Naive thymus-derived CD4-positive, alpha-beta T cell (primary cell): ENCODE measurements around the gene FBXO8. TPM values are rescaled to one million over a fixed set of nuclear protein-coding genes. Genes with fewer than 3 reads are reported as not detected.
A peak's percentile ranks its signal among the peaks of the same experiment; 100 is the strongest.
"Not testable (repeated sequence)": the region's sequence is repeated elsewhere in the genome, so short reads cannot be mapped to it uniquely, and the experiment has no call there.

Experiments
- ATAC-seq: fragments of 150-1000 bp; cut with Tn5 transposase; 2 replicates; pipeline ENCODE4 v1.10.0; 2021; ENCODE audit warnings: mild to moderate bottlenecking, moderate library complexity
- CTCF ChIA-PET: fragments of 350-600 bp; sonication (Branson Sonifier 250); formaldehyde crosslinking; loops from one replicate; lab custom pipeline; 2021; ENCODE audit warnings: antibody characterized with exemption; lab: Charles Lee
- POLR2A ChIA-PET: fragments of 350-600 bp; sonication (Branson Sonifier 250); formaldehyde crosslinking; loops from one replicate; lab custom pipeline; 2021; ENCODE audit warnings: antibody characterized with exemption, inconsistent platforms; lab: Charles Lee
- DNase-seq, 9 donors: peaks; one replicate each; pipeline versions ENCODE4 v3.0.0 to v3.0.0-alpha.2; 2020 to 2022; ENCODE audit warnings: mixed read lengths in 1 of 9
- H3K27ac ChIP-seq: one replicate; pipeline ENCODE4 v1.7.0; 2013; ENCODE audit warnings: mild to moderate bottlenecking, low read depth, low read length, moderate library complexity
- H3K27me3 ChIP-seq, 2 donors: one replicate each; pipeline ENCODE4 v1.7.0; 2013; ENCODE audit warnings: low read length in 2 of 2, mild to moderate bottlenecking in 2 of 2, moderate library complexity in 2 of 2; ENCODE audit not compliant: control insufficient read depth in 2 of 2, insufficient read depth in 2 of 2
- H3K36me3 ChIP-seq, 3 experiments: 1 replicate in 2 of 3; 2 replicates in 1 of 3; pipeline ENCODE4 v1.7.0; 2013; ENCODE audit warnings: low read length in 3 of 3, mild to moderate bottlenecking in 3 of 3, moderate library complexity in 1 of 3; ENCODE audit not compliant: insufficient read depth in 3 of 3, control insufficient read depth in 2 of 3
- H3K4me1 ChIP-seq, 2 donors: one replicate each; pipeline ENCODE4 v1.7.0; 2013; ENCODE audit warnings: low read length in 2 of 2, mild to moderate bottlenecking in 2 of 2, moderate library complexity in 1 of 2; ENCODE audit not compliant: control insufficient read depth in 2 of 2, insufficient read depth in 2 of 2
- H3K4me3 ChIP-seq: 2 replicates; pipeline ENCODE4 v1.7.0; 2013; ENCODE audit warnings: mild to moderate bottlenecking, low read length
- H3K9me3 ChIP-seq, 3 experiments: 1 replicate in 2 of 3; 2 replicates in 1 of 3; pipeline ENCODE4 v1.7.0; 2013; ENCODE audit warnings: low read length in 3 of 3; ENCODE audit not compliant: control insufficient read depth in 2 of 3
- H3K27ac Mint-ChIP-seq, 9 donors: one replicate each; pipeline ENCODE4 v1.8.0; 2020 to 2022; ENCODE audit warnings: mixed read lengths in 9 of 9, mild to moderate bottlenecking in 8 of 9, moderate library complexity in 5 of 9, inconsistent platforms in 2 of 9
- H3K27me3 Mint-ChIP-seq, 5 donors: one replicate each; pipeline ENCODE4 v1.8.0; 2021 to 2022; ENCODE audit warnings: mixed read lengths in 5 of 5, mild to moderate bottlenecking in 1 of 5
- H3K36me3 Mint-ChIP-seq, 5 donors: one replicate each; pipeline ENCODE4 v1.8.0; 2020 to 2022; ENCODE audit warnings: mixed read lengths in 5 of 5, mild to moderate bottlenecking in 3 of 5, inconsistent platforms in 1 of 5
- H3K4me1 Mint-ChIP-seq, 7 donors: one replicate each; pipeline ENCODE4 v1.8.0; 2020 to 2022; ENCODE audit warnings: mixed read lengths in 7 of 7, mild to moderate bottlenecking in 3 of 7, inconsistent platforms in 1 of 7
- H3K4me3 Mint-ChIP-seq, 10 donors: one replicate each; pipeline ENCODE4 v1.8.0; 2020 to 2022; ENCODE audit warnings: mild to moderate bottlenecking in 10 of 10, mixed read lengths in 10 of 10, moderate library complexity in 6 of 10, inconsistent platforms in 2 of 10
- H3K9me3 Mint-ChIP-seq, 11 donors: one replicate each; pipeline ENCODE4 v1.8.0; 2020 to 2022; ENCODE audit warnings: mixed read lengths in 11 of 11, mild to moderate bottlenecking in 4 of 11, inconsistent platforms in 1 of 11, moderate library complexity in 1 of 11
- intact Hi-C, 2 donors: fragments of 100-400 bp; cut with micrococcal nuclease; formaldehyde crosslinking; loops; one replicate each; pipeline ENCODE4 v1.15.1; 2023
- polyA plus RNA-seq, 2 donors: library from polyadenylated mRNA; unstranded; fragments of 300-500 nt; fragmentation: Illumina TruSeq; gene quantifications; one replicate each; pipeline ENCODE4 v1.2.3, GENCODE V29; 2021
- total RNA-seq, 6 experiments: library from RNA in 5 of 6; stranded (reverse) in 5 of 6; gene quantifications; 1 replicate in 5 of 6; 2 replicates in 1 of 6; pipeline ENCODE4 v1.2.3 and lab custom pipeline; 2021 to 2026

FBXO8 gene
- total and polyA plus RNA-seq, 7 experiments from 2014 or later = 10.4 to 25.7 (median 17.3) TPM

GRCh38 chr4:174266416-174266815 is 17.1 kb downstream of the FBXO8 start:
- H3K9me3 Mint-ChIP-seq = peaks cover 0 to 1% (median 0%) of the 10 kb centered on the region in 11 donors

GRCh38 chr4:174265916-174266315 is 17.6 kb downstream of the FBXO8 start:
- peaks cover 0 to 17% (median 8%) of the 10 kb centered on the region in 5 donors for H3K36me3 Mint-ChIP-seq
- DNase-seq = no peak
- H3K4me3 Mint-ChIP-seq = no peak overlapping the region
- H3K4me1 Mint-ChIP-seq = peaks cover 0 to 36% (median 18%) of the 10 kb centered on the region in 7 donors
- peaks cover 0 to 1% (median 0%) of the 10 kb centered on the region in 11 donors for H3K9me3 Mint-ChIP-seq
- no peak for ATAC-seq
- intact Hi-C loops = no loop called here
- no peak overlapping the region for H3K27ac ChIP-seq
- H3K9me3 ChIP-seq = no peaks in the 10 kb centered on the region
- H3K4me1 ChIP-seq = no peaks in the 10 kb centered on the region
- no peaks in the 10 kb centered on the region for H3K27me3 Mint-ChIP-seq
- H3K27ac Mint-ChIP-seq = no peak overlapping the region
- H3K36me3 ChIP-seq = peaks cover 0 to 3% (median 0%) of the 10 kb centered on the region in 3 experiments
- ChIA-PET CTCF (no interaction called here), POLR2A (interaction anchor here (0.5 kb wide), 1 partner anchor 895 kb away, joined by 3 read pairs; the partner anchor contains the start of gene SAP30)
- H3K4me3 ChIP-seq = no peak overlapping the region
- H3K27me3 ChIP-seq = no peaks in the 10 kb centered on the region

More at GRCh38 chr4:174266416-174266815, 17.1 kb downstream of the FBXO8 start:
- H3K4me1 ChIP-seq = no peaks in the 10 kb centered on the region
- Mint-ChIP-seq H3K4me3 (no peak overlapping the region), H3K36me3 (peaks cover 0 to 22% (median 10%) of the 10 kb centered on the region in 5 donors), H3K27me3 (no peaks in the 10 kb centered on the region), H3K4me1 (peaks cover 0 to 41% (median 23%) of the 10 kb centered on the region in 7 donors), H3K27ac (no peak overlapping the region)
- CTCF ChIA-PET = interaction anchor here (0.7 kb wide), 1 partner anchor 12 kb away, joined by 3 read pairs; no protein-coding TSS in a partner anchor
- ATAC-seq = no peak
- intact Hi-C loops = no loop called here
- H3K4me3 ChIP-seq = no peak overlapping the region
- H3K27ac ChIP-seq = no peak overlapping the region
- H3K27me3 ChIP-seq = no peaks in the 10 kb centered on the region
- POLR2A ChIA-PET = interaction anchor here (0.8 kb wide), 1 partner anchor 18 kb away, joined by 3 read pairs; no protein-coding TSS in a partner anchor
- H3K9me3 ChIP-seq = no peaks in the 10 kb centered on the region
- H3K36me3 ChIP-seq = peaks cover 0 to 3% (median 0%) of the 10 kb centered on the region in 3 experiments
- DNase-seq = no peak

DNA sequence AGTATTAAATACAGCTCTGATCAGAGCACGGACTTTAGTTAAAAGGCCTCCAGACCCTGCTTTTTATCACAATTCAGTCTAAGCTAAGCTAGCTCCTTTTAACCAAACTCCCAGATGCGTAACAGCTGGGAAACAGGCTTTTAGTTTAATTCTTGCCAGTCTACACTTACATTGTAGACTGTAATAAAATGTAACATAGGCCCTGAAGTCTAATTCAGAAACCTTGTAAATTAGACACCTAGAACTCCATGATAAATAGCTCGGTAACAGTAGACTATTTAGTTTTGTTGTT is 20.1 kb downstream of the FBXO8 start:
- Histone ChIP-seq H3K27me3 (no peaks in the 10 kb centered on the region), H3K4me3 (no peak overlapping the region), H3K9me3 (no peaks in the 10 kb centered on the region), H3K4me1 (no peaks in the 10 kb centered on the region), H3K36me3 (peaks cover 0 to 10% (median 0%) of the 10 kb centered on the region in 3 experiments), H3K27ac (no peak overlapping the region)
- no peak overlapping the region for H3K4me3 Mint-ChIP-seq
- ChIA-PET POLR2A (interaction anchor here (0.7 kb wide), 1 partner anchor 10 kb away, joined by 3 read pairs; no protein-coding TSS in a partner anchor), CTCF (no interaction called here)
- no peaks in the 10 kb centered on the region for H3K27me3 Mint-ChIP-seq
- H3K4me1 Mint-ChIP-seq = peaks cover 0 to 35% (median 15%) of the 10 kb centered on the region in 7 donors
- intact Hi-C loops = no loop called here
- no peak overlapping the region for H3K27ac Mint-ChIP-seq
- DNase-seq (no peak), ATAC-seq (no peak)
- peaks cover 0 to 1% (median 0%) of the 10 kb centered on the region in 11 donors for H3K9me3 Mint-ChIP-seq
- H3K36me3 Mint-ChIP-seq = peaks cover 0 to 16% (median 10%) of the 10 kb centered on the region in 5 donors

DNA sequence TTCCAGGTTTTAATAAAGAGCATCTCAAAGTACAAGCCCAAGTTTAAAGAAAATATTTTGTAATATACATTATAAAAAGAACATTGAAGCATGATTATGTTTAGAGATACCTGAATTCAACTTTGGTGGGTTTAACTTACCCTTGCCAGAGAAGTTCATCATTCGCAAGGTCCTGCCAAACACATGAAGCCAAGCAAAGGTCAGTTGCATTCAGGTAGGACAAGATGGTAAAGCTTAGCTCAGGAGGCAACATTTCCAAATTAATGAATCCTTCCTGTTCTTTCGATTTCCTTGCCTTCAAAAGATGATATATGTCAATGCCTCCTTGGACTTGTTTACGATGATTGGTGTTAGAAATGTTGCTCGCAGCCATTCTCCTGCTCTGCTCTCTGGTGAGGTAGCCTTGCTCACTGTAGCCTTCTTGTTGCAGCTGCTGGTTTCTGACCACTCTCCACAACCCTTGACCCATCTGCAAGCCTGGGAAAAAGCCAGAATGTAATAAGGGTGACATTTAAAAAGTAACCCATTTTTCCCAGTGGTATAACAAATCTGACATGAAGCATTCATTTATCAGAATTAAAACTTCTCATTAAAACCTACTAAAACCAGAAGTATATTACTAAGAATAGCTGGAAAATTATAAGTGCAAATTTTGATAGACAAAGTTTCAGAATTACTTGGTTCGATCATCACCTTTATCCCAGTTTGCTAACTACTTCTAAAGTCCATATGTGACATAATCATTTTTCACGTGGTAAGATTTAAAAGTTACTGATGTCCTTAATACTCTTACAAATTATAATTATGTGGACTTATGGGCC is 20.6 kb downstream of the FBXO8 start:
- H3K4me1 ChIP-seq = no peaks in the 10 kb centered on the region
- CTCF ChIA-PET = no interaction called here
- Mint-ChIP-seq H3K4me3 (no peak overlapping the region), H3K9me3 (peaks cover 0 to 1% (median 0%) of the 10 kb centered on the region in 11 donors), H3K27ac (peak overlapping the region in 2 of 9 donors; percentile 21 to 59), H3K36me3 (peaks cover 0 to 16% (median 10%) of the 10 kb centered on the region in 5 donors), H3K4me1 (peaks cover 0 to 35% (median 15%) of the 10 kb centered on the region in 7 donors), H3K27me3 (no peaks in the 10 kb centered on the region)
- ATAC-seq (no peak), DNase-seq (no peak)
- H3K9me3 ChIP-seq = no peaks in the 10 kb centered on the region
- peaks cover 0 to 10% (median 0%) of the 10 kb centered on the region in 3 experiments for H3K36me3 ChIP-seq
- no peak overlapping the region for H3K4me3 ChIP-seq
- no peak overlapping the region for H3K27ac ChIP-seq
- H3K27me3 ChIP-seq = no peaks in the 10 kb centered on the region
- POLR2A ChIA-PET = interaction anchor here (0.7 kb wide), 1 partner anchor 11 kb away, joined by 3 read pairs; no protein-coding TSS in a partner anchor
- intact Hi-C loops = no loop called here

GRCh38 chr4:174261432-174261831 is 22.0 kb downstream of the FBXO8 start:
- Mint-ChIP-seq H3K36me3 (peaks cover 0 to 19% (median 10%) of the 10 kb centered on the region in 5 donors), H3K4me1 (peaks cover 0 to 34% (median 10%) of the 10 kb centered on the region in 7 donors)
- H3K27me3 ChIP-seq, H3K27me3 Mint-ChIP-seq, H3K9me3 Mint-ChIP-seq, H3K4me3 Mint-ChIP-seq, H3K27ac ChIP-seq, DNase-seq, POLR2A ChIA-PET, H3K4me1 ChIP-seq, CTCF ChIA-PET, H3K9me3 ChIP-seq, ATAC-seq, H3K27ac Mint-ChIP-seq, H3K4me3 ChIP-seq, intact Hi-C loops: not testable (repeated sequence)
- peaks cover 0 to 14% (median 0%) of the 10 kb centered on the region in 3 experiments for H3K36me3 ChIP-seq

- H3K27me3 ChIP-seq = no peaks in the 10 kb centered on the region
- Mint-ChIP-seq H3K4me3 (no peak overlapping the region), H3K4me1 (peaks cover 0 to 32% (median 12%) of the 10 kb centered on the region in 7 donors), H3K27me3 (no peaks in the 10 kb centered on the region), H3K9me3 (peaks cover 0 to 1% (median 0%) of the 10 kb centered on the region in 11 donors), H3K36me3 (peaks cover 0 to 28% (median 14%) of the 10 kb centered on the region in 5 donors), H3K27ac (no peak overlapping the region)
- H3K9me3 ChIP-seq = no peaks in the 10 kb centered on the region
- H3K36me3 ChIP-seq = peaks cover 0 to 14% (median 0%) of the 10 kb centered on the region in 3 experiments
- POLR2A ChIA-PET = no interaction called here
- no peaks in the 10 kb centered on the region for H3K4me1 ChIP-seq
- H3K27ac ChIP-seq = no peak overlapping the region
- no peak overlapping the region for H3K4me3 ChIP-seq
- ATAC-seq = no peak
- CTCF ChIA-PET = no interaction called here
- no peak for DNase-seq
- intact Hi-C loops = no loop called here
Measured at GRCh38 chr4:174260099-174260498, 23.4 kb downstream of the FBXO8 start.
